Measurements from ENCODE around the gene FZD4. TPM values are rescaled to one million over a fixed set of nuclear protein-coding genes. Genes with fewer than 3 reads are reported as not detected.
"Not testable (repeated sequence)": the region's sequence is repeated elsewhere in the genome, so short reads cannot be mapped to it uniquely, and the experiment has no call there.

The FZD4 gene
- total RNA-seq, 2 donors from 2014 or later: 4.7 to 9.0 TPM

DNA sequence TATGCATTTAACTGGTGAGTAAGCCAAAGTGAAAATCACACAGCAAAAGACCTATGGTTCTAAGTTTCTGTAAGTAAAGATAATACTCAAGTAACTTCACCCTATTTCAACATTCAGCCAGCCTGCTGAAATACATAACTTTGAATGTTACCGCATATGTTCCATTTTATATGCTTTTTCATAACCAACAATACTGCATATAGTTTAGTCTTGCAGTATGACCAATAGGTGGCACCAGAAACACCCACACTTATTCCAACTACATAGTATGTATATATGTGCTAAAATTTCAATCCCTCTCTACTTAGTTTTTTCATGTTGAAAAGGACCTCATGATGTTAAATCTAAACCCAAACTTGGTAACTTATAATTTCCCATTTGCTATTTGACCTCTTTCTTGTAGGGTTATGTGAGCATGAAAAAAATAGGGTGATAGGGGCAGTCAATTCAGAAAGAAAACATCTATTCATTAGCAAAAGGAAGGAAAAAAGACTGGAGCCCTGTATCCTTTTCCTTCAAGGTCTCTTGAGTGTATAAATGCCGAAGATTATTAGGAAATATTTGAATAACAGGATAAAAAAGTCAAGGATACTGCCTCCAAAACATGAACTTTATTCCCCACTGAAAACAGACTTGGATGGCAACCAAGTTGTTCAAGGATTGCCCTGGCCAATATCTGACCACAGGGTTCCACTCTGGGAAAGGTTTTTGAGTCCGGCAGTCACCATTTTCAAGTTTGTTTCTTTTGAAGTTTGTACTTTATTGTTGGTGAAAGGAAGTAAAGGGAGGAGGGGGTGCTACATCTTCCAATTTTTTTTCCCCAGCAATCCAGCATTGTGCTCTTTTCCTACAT lies 23.8 kb upstream of the FZD4 start:
- ATAC-seq: peak; percentile 77
- intact Hi-C loops (cut with DNase I, micrococcal nuclease): no loop called here
- DNase-seq: no peak

DNA sequence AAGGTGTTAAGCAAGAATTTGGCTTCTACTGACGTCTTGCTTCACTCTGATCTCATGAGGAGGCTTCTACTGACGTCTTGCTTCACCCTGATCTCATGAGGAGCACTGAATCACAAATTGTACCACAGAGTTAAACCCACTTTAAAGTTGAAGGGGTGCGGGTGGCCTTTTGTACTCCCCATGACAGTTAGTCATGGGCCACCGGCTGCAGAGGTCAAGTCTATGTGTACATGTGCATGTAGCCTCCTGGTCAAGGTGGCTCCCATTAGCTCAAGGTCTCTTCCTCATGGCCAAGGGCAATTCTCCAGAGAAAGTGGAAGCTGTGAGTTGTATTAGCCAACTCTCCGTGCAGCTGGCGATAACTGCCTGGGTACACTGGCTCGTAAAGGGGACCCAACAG lies 23.1 kb upstream of the FZD4 start:
- DNase-seq: no peak
- ATAC-seq: no peak
- intact Hi-C loops (cut with DNase I, micrococcal nuclease): no loop called here

DNA sequence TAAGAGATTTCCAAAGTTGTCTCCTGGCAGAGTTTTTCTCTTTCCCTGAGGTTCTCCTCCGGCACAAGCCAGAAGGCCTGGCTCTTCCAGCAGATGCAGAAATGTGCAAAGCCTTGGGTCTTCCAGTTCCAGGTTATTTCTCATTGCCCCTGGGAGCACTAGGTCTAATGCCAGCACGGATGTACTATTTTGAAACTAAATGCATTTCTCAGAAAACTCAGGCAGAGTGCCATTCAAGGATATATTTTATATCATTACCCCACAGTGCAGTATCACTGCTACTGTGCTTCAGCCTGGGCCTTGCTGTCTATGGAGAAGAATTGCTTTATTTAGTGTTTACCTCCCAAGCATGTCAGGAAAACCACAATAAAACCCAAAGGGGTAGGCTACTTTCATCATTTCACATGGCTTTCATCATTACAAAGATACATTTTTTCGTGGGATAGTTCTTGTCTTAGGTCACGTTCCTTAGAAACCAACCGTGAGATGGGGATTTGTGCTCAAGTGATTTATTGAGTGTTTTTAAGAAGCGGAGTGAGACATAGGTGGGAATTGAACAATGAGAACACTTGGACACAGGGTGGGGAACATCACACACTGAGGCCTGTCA lies 22.4 kb upstream of the FZD4 start:
- no peak for ATAC-seq
- intact Hi-C loops (cut with DNase I, micrococcal nuclease): no loop called here

DNA sequence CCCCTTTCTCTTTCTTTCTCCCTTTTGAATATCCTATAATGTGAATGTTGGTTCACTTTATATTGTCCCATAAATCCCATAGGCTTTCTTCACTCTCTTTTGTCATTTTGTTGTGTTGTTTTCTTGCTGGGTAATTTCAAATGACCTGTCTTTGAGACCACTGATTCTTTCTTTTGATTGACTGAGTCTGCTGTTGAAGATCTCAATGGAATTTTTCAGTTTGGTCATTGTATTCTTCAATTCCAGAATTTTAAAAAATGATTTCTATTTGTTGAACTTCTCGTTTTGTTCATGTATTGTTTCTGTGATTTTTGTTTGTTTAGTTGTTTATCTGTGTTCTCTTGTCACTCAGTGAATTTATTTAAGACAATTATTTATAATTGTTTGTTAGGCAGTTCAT lies 17.5 kb upstream of the FZD4 start:
- DNase-seq (no peak), ATAC-seq (no peak)
- intact Hi-C loops (cut with DNase I, micrococcal nuclease): no loop called here

More for the DNA sequence above, 22.4 kb upstream of the FZD4 start:
- DNase-seq: no peak

DNA sequence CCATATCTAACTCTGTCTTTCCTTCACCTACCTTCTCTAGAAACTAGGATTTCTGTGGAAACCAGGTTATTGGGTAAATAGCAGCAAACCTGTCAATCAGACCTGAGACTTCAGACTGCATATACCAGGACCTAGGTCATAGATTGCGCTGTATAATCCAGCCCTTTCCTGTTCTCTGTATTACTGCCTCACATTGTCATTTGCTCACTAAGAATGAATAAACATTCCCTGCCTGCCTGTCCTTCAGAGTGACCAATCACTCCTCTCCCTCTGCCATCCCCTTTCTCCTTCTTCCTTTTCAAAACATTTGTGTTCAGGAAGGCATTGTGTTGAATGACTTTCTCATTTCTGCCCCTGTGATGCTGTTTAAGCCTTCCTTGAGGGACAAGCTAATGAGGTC lies 14.1 kb upstream of the FZD4 start:
- DNase-seq (no peak), ATAC-seq (no peak)
- intact Hi-C loops (cut with DNase I, micrococcal nuclease): no loop called here

DNA sequence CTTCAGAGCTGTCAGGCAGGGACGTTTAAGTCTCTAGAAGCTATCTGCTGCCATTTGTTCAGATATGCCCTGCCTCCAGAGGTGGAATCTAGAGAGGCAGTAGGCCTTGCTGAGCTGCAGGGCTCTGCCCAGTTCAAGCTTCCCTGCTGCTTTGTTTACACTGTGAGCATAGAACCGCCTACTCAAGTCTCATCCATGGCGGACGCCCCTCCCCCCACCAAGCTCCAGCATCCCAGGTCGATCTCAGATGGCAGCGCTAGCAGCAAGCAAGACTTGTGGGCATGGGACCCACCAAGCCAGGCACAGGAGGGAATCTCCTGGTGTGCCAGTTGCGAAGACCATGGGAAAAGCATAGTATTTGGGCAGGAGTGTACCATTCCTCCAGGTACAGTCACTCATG lies 12.4 kb upstream of the FZD4 start:
- DNase-seq; intact Hi-C loops (cut with DNase I, micrococcal nuclease); ATAC-seq: not testable (repeated sequence)

DNA sequence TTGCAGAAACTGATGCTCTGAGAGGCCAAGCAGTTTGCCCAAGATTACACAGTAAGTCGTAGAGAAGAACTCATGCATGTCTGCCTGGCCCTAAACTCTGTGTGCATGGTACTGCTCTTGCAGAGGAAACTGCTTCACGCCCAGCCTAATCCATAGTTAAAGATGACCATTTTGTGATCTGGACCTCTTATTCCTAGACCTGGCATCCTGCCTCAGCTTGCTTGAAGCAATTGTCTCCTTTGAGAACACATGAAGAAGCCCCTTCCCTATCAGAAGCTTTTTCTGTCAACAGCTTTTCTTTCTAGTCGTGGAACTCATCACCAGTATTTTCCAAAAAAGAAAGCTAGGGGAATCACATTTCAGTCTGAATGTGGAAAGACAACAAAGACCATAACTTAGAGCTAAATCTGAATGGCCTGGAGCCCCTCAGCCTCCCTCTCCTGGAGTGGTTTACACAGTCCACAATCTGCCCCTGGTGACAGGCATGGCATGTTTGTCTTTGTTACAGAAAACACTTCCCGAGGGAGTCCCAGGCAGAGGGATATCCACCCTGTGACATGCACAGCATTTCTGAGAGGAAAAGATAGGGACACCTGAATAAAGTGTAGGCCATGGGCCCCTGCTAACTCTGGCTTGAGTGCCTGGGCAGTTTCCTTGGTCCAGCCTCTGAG lies 2.9 kb upstream of the FZD4 start:
- intact Hi-C loops (cut with DNase I, micrococcal nuclease): no loop called here
- no peak for DNase-seq
- ATAC-seq: no peak

DNA sequence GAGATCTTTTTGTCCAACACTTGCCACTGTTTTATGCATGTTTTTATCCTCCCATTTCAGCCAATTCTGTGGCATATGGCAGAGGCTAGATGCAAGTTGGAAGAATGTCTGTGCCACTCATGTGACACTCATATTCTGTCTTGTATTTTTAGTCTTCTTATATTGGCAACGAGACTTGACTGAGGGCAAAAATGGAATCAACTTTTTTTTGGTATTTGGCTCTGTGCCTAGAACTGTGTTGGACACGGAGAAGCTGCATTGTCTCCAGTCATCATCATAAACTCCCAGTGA lies 1.7 kb upstream of the FZD4 start:
- no peak for DNase-seq
- no peak for ATAC-seq
- intact Hi-C loops (cut with DNase I, micrococcal nuclease): no loop called here

DNA sequence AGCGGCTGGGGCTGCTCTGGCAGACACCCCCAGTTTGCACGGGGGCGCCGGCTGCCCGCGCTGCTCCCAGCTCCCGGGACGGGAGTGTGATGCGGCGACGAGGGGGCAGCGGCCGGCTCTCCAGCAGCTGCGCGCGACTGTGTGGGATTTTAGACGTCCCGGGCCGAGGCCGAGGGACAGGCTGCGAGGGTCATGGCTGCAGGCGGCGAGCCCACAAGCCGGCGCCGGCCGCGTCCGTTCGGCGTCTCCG lies 159 bp downstream of the FZD4 start:
- no peak for DNase-seq
- intact Hi-C loops (cut with DNase I, micrococcal nuclease): no loop called here
- no peak for ATAC-seq

DNA sequence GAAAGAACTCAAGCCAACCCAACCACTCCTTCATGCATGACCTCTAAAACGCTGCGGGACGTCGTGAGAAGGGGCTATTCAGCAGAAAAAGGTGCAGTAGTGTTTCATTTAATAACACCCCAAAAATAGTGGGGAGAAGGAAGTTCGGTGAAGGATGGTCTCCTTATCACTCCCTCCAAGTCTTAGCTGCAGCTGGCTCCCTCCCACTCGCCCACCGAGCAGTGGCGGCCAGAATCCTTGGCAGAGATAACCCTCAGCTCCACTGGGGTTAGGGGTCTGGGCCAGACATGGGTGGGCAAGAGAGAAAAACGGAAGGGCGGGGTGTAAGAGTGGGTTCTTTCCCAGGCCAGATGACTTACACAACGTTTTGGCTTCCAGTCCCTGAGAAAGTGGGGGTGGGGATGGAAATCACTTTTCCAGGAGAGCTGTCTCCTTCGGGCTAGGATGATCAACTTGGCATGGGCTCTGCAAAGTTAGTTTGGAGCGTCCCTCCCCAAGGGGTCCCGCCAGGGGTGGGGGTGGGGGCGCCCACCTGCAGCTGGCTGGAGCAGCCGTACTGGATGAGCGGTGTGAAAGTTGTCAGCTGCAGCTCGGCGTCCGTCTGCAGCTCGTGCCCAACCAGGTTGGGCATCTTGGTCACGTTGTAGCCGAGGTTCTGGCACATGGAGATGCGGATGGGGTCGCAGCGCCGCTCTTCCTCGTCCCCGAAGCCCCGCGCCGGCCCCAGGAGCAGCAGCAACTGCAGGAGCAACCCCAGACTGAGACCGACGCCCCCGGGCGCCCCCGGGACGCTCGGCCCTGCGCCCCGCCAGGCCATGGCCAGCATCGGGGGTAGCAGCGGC lies 705 bp downstream of the FZD4 start:
- intact Hi-C loops (cut with DNase I, micrococcal nuclease): no loop called here
- ATAC-seq (no peak), DNase-seq (peak; percentile 32 to 39)

DNA sequence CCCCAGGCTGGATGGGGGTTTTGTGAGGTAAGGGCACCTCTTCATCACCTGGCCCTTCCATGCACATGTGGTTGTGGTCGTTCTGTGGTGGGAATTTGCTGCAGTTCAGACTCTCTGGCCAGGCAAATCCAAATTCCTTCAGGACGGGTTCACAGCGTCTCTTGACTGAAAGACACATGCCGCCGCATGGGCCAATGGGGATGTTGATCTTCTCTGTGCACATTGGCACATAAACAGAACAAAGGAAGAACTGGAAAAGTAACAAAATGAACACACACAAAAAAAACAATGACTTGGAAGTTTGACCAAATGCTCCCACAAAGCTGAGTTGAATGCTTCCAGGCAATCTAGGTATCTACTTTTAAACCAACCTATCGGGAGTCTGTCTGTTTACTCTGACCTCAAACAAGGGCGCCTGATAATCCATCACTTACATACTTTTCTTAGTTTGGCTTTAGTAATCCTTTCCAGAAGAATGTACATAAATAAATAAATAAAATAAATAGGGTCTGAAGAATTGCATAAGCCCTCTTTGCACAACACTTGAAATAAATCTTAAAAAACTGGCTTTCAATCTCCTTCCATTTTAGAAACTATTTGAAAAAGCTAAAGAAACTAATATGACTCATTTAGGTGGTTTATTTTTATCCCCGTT lies 2.8 kb downstream of the FZD4 start:
- DNase-seq (no peak), ATAC-seq (no peak)
- intact Hi-C loops (cut with DNase I, micrococcal nuclease): no loop called here

DNA sequence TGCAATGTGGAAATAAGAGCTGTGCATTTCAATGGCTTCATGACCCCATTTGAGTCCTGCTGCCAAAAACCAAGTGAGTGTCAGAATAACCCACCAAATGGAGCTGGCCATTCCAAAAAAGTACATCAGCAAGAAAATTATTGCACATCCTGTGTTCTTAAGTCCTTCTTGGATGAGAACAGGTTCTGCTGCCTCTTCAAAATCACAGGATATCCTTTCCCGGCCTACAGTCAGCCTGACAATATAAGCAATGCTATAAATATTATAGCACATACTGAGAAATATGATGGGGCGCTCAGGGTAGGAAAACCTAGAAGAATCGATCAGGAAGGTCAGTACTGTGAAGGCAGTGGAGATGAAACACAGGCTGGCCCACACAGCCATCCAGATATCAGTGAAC lies 3.5 kb downstream of the FZD4 start:
- ATAC-seq (no peak), DNase-seq (no peak)
- intact Hi-C loops (cut with DNase I, micrococcal nuclease): no loop called here

DNA sequence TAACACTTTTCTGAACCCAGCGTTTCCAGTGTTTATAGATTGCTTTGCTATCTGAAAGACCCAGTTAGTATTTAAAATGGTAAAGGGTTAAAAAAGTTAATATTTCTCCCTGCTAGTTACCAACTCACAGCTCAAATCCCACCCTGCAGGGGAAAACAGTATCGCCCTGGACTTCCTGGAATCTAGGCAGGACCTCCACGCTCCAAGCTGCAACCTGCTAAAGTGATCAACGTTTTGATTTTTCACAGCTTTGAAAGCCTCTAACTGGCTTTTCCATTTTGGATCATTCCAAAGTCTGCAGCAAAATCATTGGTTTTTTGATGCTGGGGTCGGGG lies 4.6 kb downstream of the FZD4 start:
- intact Hi-C loops (cut with DNase I, micrococcal nuclease): no loop called here
- DNase-seq: no peak

DNA sequence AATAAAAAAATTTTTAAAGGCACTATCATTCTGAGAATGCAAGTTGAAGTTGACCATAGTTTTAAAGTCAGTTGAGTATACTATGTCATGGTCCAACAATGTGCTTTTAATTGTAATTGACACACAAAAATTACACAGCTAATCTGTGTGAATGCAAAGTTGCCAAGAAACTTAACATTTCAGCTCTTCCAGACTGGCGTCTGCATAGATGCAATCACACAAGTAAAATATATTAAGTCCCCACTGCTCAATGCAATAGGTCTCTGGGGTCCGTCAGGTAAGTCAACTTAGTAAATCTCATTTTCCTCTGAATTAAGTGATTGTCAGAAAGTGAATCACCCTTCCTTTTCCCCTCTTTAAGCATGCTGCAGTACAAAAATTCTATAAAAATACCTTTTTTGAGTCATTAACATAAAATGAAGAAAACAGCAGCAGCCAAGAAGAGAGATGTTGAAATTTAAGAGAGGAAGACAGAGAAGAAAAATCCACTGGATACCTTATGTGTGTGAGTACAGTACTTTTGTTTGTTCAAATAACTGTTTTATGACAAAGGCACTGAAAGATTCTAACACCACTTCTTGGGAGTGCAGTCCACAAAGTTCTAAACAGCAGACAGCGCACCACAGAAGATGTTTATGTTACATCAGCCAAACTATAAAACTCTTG lies 5.1 kb downstream of the FZD4 start:
- DNase-seq (no peak), ATAC-seq (no peak)
- intact Hi-C loops (cut with DNase I, micrococcal nuclease): no loop called here

More for the DNA sequence above, 4.6 kb downstream of the FZD4 start:
- no peak for ATAC-seq

DNA sequence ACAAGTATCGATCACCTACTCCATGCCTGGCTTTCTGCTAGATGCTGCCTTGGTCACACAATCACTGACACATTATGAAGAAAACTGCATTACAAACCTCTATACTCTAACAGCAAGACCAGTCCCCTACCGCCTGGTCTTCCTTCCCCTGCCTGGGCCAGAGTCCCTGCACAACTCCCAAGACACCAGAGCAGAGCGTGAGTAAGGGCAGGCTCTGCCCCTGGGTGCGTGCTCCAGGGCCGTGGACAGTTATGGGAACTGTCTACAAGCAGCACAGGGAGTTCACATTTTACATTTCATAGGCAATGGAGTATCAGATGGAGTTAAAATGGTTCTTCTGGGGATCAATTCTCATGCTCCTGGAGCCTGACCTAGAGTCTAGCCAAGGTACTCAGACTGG lies 6.5 kb downstream of the FZD4 start:
- intact Hi-C loops (cut with DNase I, micrococcal nuclease): no loop called here
- ATAC-seq (no peak), DNase-seq (no peak)

DNA sequence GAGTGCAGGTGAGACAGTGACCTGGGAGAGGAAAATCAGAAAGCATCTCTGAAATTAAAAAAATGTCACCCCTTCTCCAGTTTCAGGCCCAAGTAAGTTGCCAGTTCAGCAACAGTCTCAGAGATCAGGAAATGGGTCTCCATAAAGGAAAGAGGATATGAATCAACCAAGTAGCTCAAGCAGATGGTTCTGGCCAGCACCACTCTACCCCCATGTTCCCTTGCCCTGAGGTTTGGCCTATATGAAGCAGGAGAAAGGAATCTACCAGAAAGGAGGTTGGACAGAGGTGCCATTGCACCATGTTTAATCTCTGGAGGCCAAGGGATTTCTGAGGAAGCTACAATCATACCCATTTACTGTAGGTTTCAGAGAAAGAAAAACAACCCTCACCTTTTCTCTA lies 7.7 kb downstream of the FZD4 start:
- DNase-seq (no peak), ATAC-seq (no peak)
- intact Hi-C loops (cut with DNase I, micrococcal nuclease): no loop called here

DNA sequence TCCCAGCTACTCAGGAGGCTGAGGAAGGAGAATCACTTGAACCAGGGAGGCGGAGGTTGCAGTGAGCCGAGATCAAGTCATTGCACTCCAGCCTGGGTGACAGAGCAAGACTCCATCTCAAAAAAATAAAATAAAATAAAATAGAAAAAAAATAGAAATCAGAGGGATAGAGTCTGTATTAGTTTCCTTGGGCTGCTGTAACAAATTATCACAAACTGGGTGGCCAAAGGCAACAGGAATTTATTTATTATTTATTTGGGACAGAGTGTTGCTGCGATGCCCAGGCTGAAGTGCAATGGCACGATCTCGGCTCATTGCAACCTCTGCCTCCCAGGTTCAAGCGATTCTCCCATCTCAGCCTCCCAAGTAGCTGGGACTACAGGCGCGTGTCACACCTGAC lies 11.7 kb downstream of the FZD4 start:
- intact Hi-C loops (cut with DNase I, micrococcal nuclease): loop anchor here in 1 of 2 donors (5.0 kb wide), 1 partner anchor 334 kb away; no protein-coding TSS in a partner anchor
- not testable (repeated sequence) for DNase-seq, ATAC-seq

DNA sequence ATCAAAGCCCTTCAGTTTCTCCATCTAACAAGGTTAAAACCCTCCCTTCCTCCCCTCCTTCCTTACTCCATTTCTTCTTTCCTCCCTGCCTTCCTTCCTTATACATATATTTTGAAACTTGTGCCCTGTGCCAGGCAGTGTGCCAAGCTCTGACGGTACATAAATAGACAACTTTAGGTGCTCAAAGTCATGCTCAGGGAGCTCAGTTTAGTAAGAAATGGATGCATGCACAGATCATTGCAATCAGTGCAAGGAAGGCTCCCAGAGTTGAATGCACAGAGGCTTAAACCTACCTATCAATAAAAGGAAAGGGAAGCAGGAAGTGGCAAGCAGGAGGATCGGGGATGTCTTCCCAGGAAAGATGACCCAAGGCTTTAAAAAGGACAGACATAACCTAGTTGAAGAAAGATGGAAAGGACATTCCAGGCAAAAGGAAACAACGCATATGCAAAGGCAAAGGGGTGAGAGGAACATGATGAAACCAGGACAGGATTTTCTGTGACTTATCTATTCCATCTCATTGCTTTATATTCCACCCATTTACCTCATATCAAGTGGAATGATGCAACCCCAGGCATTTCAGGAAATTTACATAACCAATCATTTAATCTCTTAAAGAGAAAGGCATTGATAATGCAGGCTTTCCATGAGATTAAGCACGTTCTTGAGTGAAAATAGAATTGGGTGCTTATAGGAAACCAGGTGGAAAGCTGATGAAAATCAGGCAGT lies 13.2 kb downstream of the FZD4 start:
- ATAC-seq (no peak), DNase-seq (no peak)
- intact Hi-C loops (cut with DNase I, micrococcal nuclease): loop anchor here in 1 of 2 donors (5.0 kb wide), 1 partner anchor 335 kb away; no protein-coding TSS in a partner anchor

Data from left colon (tissue), 2 donors.